HG03439 (cell line): ENCODE measurements around the gene PITX3.
"Not testable (repeated sequence)": the region's sequence is repeated elsewhere in the genome, so short reads cannot be mapped to it uniquely, and the experiment has no call there.

Experiments
- ATAC-seq: cut with Tn5 transposase; IDR thresholded peaks from one replicate; pipeline ENCODE4 v1.9.1; 2021; ENCODE audit warnings: mild to moderate bottlenecking, moderate library complexity; ENCODE audit not compliant: unreplicated experiment

Gene PITX3

DNA sequence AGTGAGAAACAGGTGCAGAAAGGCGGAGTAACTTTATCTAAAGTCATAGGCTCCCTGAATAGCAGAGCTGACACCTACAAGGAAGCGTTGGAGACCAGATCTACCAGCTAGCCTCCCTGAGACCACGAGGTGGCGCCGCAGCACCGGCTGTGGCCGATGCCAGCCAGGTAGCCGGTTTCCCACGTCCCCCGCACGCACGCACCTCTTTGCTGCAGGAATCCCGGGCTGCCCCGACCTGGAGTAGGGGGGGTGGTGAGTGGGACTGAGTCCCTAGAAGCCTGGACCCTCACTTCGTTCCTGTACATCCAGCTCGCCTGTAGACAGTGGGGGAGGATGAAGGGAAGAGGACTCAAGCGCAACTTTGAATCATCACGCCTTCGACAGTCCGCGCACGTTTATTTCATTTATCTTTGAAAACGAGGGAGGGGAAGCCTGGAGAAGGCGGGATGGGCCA, 11.5 kb downstream of the PITX3 start:
- ATAC-seq = no peak

DNA sequence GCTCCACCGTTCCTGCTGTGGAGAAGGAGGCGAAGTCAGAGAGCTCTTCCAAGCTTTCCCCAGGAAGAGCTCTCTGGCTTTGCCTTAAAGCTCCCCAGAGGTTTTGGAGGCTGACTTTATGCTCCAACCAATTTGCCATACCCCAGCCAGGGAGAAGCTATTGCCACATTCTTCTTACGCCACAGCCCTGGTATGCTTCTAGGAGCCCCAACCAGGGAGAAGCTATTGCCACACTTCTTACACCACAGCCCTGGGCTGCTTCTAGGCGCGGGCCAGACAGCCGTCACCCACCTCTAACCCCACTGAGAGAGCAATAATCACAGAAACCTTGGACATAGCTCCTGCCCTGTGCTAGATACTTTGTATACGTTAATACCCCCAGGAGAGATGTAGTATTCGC, 14.3 kb downstream of the PITX3 start:
- no peak for ATAC-seq

DNA sequence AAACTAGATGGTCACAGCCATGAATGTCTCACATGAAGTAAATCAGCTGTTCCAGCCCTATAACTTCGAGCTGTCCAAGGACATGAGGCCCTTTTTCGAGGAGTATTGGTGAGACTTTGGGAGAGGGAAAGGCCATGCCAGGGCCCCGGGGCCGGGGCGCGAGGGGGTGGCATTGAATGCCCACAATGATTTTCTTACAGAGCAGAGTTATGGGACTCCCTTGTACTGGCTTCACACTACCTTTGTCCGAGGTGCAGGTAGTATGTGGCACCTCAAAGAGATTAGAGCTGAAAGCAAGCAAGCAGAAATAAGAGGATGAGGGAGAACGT, 14.8 kb downstream of the PITX3 start:
- no peak for ATAC-seq

DNA sequence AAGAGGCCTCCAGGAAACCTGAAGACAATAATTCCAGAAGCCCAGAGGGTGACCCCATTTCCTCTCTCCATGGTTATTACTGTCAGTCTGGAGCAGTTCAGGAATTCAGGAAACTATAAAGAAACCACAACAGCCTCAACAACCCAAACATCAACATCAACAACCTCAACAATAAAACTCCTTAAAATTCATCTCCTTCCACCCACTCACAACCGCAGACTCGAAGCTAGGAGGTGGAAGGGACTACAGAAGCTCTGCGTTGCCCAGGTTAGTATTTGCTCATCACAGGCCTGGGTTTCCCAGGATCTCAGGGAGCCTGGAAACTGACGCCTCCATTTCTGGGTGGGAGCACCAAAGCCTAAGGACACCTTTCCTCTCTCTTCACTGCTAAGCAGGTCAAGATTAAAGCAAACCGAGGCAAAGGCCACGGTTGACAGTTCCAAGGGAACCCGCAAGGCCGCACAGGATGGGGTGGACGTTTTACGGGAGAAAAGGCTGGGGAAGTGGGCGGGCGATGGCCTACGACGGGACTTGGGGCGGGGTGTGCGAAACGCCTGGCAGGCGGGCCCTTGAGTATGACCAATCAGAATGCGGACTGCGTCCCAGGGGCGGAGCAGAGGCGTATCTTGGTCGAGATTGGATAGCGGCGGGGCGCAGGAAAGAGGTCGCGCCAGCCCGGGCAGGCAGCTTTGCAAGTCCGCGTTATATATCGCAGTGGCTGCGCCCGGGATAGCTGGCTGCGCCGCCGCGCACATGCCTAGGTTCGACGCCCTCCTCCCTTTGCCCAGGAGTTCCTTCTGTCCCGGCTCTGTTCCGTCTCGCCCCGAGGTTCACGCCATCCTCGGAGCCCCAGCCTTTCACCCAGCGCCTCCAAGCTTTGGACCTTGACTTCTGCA, 15.4 kb downstream of the PITX3 start, which contains the start of gene ELOVL3:
ELOVL3 (plus strand) TSS at position 654 of the 896 bp plus-strand sequence. CDS start 250 bp downstream, outside the sequence.
- ATAC-seq = peak; percentile 71

DNA sequence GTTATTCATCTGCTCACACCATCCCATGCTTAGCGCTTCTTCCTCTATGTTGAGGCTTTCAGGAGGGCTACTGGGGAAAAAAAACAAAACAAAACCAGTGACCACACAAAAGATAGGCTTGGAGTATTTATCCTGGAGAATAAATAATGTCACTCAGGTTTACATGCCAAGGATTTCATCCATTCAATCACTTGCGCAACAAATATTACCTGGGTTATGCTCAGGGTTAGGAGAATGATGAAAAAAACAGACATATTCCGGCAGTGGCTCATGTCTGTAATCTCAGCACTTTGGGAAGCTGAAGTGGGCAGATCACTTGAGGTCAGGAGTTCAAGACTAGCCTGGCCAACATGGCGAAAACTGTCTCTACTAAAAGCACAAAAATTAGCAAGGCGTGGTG, 18.5 kb downstream of the PITX3 start:
- ATAC-seq = no peak

DNA sequence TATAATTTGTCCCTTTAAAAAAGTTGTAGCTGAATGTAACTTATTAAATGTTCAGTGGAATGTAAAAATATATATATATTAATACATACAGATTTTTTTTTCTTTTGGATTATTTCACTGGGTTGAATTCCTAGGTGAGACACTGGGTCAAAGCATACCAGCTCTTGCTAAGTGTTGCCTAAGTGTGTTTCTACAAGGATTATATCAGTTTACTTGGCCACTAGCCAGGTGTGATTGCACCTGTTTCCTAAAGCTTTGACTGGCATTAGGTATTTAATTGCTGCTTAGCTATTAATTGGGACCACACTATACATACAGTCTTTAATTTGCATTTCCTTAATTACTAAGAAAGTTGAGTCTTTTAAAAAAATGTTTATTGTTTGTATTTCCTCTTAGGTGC, 20.7 kb downstream of the PITX3 start:
- no peak for ATAC-seq

DNA sequence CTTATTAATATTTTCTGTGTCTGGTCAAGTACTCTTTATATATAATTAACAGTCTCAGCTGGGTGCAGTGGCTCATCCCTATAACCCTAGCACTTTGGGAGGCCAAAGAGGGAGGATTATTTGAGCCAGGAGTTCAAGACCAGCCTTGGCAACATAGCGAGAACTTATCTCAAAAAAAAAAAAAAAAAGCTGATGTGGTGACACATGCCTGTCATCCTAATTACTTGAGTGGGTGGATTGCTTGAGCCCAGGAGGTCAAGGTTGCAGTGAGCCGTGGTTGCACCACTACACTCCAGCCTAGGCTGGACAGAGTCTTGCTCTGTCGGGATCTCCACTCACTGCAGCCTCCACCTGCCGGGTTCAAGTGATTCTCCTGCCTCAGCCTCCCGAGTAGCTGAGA, 21.9 kb downstream of the PITX3 start:
- no peak for ATAC-seq

DNA sequence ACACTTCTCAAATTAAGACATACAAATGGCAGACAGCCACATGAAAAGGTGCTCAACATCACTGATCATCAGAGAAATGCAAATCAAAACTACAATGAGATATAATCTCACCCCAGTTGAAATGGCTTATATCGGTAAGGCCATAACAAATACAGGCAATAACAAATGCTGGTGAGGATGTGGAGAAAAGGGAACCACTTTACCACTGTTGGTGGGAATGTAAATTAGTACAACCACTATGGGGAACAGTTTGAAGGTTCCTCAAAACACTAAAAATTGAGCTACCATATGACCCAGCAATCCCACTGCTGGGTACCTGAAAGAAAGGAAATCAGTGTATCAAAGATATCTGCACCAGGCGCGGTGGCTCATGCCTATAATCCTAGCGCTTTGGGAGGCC, 27.7 kb downstream of the PITX3 start:
- not testable (repeated sequence) for ATAC-seq

DNA sequence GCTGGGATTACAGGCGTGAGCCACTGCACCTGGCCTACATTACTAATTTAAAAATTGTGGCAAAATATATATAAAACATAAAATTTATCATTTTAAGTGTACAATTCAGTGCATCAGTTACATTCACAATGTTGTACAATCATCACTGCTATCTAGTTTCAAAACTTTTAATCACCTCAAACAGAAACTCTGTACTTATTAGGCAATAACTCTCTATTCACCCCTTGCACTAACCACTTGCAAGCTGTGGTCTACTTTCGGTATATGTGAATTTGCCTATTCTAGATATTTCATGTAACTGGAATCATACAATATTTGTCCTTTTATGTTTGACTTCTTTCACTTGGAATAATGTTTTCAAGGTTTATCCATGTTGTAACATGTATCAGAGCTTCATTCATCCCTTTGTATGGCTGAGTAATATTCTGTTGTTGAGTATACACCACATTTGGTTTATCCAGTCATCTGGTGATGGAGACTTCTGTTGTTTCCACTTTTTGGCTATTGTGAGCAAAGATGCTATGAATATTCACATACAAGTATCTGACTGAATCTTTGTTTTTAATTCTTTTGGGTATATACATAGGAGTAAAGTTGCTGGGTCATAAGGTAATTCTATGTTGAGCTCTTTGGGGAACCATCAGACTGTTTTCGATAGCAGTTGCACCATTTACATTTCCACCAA, 29.6 kb downstream of the PITX3 start:
- no peak for ATAC-seq

DNA sequence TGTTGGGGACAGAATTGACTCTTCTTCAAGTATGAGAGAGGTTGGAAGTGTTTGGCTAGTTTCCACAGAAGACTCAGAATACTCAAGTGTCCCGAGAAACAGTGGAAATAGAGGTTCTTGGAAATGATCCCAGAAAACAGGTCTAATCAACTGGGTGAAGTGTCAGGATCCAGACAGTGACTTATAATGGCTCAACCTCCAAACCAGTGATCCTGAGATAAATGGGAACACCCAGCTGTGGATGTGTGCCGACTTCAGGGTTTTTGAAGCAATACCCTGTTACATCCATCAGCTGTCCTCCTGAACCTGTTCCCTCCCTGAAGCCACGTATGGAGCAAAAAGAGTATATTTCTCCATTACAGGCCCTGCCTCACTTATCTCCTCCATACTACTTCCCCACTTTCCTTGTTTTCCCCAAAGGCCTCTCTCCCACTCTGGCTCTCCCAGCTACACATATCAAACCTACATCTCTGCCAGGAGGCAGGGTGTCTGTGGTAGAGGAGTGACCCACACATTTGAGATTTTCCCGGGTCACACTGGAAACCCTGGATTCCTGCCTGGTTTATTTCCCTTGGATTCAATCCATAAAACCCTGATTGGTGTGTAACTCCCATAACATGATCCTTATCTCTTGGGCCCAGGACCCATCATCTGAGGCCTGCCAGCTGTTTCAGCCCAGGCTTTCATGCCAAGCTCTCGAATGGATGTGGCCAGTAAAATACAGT, 32.8 kb downstream of the PITX3 start:
- no peak for ATAC-seq

DNA sequence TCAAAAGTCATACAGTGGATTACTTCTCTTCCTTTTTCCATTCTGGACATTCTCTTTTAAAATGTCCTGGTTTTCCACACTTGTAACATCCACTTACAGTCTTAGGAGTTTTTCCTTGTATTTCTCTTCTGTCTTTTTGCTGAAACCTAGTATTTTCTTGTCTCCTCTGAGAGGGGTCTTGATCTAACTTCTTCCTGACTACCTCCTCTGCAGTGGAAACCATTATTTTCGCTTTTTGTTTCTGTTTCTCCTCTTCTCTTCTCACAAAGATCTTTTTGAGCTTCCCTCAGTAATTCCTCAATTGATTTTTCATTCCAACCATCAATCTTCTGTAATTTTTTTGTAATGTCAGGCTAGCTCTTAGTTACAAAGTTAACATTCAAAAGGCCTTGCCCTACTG, 38.9 kb downstream of the PITX3 start:
- ATAC-seq = no peak

DNA sequence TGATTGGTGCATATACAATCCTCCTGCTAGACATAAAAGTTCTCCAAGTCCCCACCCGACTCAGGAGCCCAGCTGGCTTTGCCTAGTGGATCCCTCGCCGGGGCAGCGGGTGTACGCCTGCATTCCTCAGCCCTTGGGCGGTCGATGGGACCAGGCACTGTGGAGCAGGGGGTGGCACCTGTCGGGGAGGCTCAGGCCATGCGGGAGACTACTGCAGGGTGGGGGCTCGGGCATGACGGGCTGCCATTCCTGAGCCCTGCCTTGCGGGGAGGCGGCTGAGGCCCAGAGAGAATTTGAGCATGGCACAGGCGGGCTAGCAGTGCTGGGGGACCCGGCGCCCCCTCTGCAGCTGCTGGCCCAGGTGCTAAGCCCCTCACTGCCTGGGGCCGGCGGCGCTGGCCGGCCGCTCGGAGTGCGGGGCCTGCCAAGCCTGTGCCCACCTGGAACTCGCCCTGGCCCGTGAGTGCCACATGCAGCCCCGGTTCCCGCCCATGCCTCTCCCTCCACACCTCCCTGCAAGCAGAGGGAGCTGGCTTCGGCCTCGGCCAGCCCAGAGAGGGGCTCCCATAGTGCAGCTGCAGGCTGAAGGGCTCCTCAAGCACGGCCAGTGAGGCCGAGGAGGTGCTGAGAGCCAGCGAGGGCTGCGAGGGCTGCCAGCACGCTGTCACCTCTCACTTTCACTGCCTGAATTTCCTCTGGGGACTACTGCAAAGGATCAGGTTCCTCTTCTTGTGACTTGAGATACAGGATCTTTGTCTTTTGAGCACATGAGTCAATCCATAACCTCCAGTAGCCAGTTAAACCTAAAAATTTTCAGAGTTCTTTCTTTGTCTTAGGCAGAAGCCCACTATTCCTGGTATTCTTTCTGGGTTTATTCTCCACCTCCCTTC, 40.3 kb downstream of the PITX3 start:
- ATAC-seq = no peak

DNA sequence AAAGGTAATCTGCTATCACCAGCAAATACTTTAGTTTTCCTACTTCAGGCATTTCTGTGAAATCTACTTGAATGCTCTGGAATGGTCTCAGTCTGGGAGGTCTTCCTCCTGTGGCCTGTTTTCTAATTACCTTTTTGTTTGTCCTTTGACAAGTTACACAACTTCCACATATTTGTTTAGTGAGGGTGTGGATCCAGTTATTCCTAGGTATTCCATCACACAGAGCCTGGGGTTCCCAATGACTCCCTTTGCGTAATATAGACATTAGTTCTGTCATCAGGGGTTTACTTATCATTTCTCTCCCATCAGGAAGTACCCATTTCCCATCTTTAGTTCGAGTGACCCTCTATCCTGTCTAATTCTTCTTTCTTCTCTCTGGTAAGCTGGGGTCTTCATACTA, 43.3 kb downstream of the PITX3 start:
- no peak for ATAC-seq

DNA sequence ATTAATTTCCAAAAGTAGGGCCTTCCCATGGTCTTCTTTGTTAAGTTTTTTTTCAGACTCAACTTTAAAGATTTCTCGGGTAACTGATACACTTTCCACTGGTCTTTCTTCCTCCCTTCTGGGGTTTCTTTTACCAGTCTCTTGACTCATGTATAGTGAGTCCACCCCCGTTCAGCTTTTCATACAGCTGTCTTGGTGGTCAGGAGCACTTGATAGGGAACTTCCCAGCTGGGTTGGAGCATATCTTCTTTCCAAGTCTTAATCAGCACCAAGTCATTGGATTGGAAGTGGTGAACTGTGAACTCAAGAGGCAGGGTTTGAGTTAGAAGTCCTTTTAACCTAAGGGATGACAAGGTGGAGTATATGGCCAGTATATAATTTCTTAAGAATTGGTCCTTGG, 44.4 kb downstream of the PITX3 start:
- ATAC-seq = no peak

DNA sequence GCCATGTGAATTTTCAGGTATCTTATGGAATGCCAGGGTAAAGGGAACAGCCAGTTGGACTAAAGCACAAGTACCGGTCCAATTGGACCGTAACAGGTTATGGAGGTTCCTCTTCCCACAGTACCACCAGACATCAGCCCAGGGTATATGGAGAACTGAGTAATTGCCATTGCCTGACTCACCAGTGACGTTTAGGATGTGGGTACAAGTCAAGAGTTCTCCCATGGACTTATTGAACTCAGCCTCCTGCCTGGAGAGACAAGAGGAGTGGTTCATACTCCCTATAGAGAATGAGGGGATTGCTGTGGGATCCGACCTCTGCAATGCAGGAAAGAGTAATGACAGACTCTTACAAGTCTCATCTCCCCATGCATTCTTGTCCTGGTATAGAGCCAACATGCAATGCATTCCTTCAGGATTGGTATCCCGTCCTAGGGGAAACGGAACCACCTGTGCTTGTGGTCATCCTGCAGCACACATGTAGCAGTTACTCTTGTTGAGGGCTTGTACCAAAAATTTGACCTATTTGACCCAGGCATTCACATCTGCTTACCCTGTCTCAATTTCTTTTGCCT, 45.9 kb downstream of the PITX3 start:
- no peak for ATAC-seq

DNA sequence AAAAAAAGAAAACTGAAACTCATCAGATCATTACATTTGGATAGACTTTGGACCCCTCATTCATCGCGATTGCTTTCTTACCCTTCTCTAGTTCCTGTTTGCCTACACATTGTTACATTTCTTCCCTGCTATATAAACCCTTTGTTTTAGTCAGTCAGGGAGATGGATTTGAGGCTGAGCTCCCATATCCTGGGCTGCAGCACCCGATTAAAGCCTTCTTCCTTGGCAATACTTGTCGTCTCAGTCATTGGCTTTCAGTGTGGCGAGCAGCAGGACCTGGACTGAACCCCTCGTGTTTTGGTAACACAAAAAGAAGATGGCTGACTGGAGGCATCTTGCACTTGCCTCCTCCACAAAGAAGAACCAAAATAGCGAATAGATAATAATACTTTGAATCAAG, 49.4 kb downstream of the PITX3 start:
- ATAC-seq = no peak

DNA sequence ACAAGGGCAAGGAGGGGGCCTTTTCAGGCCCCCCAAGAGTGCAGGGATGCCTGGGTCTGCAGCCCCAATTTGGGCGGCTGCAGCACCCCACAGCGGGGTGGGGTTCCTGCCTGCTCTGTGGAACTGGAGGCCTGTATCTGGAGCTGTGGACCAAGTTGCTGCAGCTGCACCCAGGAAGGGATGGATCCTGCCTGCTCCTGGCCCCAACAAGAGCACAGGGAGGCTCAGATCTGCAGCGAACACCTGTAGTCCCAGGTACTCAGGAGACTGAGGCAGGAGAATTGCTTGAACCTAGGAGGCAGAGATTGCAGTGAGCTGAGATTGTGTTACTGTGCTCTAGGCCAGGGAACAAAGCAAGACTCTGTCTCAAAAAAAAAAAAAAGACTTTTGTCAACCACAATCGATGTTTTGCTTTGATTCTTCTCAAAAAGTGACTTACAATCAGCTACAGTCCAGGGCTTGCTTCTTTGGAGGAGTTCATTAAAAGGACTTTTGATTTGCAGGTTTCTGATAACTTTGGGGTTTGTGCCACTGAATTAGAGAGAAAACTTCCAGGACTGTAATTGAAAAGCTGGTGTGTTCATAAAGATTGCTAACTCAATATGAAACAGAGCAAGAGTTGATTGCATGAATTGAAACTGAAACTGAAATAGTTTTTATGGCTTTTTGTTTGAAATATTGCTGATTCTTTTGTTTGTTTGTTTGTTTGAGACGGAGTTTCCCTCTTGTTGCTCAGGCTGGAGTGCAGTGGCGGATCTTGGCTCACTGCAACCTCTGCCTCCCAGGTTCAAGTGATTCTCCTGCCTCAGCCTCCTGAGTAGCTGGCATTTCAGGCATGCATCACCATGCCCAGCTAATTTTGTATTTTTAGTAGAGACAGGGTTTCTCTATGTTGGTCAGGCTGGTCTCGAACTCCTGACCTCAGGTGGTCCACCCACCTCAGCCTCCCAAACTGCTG, 52.1 kb downstream of the PITX3 start:
- not testable (repeated sequence) for ATAC-seq

DNA sequence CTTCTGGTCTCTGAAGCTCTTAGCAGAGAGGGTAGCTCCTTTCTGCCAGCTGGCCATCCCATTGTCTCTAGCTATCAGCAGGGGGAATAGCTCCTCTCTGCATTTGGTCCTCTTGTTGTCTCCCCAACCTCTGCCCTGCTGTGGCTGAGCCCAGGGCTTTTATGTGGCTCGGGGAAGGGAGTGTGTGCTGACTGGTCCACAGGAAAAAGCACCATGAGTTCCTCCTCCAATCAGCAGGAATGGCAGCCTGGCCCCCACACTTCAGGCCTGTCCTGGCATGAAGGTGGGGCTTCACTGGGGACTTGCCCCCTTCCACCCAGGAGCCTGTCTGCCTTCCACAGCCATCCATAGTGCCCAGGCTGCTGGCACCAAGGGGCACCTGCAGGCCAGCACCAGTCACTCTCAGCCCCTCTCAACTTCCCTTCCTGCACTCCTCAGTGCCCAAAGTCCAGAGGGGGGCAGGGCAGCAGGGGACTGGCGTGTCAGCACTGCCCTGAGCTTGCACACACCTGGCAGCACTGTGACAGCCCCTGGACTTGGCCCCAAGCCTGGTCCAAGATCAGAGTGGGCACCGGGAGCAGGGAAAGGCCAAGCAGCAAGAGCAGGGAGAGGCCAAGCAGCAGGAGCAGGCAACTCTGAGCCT, 52.9 kb downstream of the PITX3 start:
- ATAC-seq = no peak
